ENCODE data around the gene AGPAT2. TPM values are rescaled to one million over a fixed set of nuclear protein-coding genes. Genes with fewer than 3 reads are reported as not detected.

The AGPAT2 gene
- total RNA-seq, 6 donors from 2014 or later: 70.2 to 242 (median 140) TPM

DNA sequence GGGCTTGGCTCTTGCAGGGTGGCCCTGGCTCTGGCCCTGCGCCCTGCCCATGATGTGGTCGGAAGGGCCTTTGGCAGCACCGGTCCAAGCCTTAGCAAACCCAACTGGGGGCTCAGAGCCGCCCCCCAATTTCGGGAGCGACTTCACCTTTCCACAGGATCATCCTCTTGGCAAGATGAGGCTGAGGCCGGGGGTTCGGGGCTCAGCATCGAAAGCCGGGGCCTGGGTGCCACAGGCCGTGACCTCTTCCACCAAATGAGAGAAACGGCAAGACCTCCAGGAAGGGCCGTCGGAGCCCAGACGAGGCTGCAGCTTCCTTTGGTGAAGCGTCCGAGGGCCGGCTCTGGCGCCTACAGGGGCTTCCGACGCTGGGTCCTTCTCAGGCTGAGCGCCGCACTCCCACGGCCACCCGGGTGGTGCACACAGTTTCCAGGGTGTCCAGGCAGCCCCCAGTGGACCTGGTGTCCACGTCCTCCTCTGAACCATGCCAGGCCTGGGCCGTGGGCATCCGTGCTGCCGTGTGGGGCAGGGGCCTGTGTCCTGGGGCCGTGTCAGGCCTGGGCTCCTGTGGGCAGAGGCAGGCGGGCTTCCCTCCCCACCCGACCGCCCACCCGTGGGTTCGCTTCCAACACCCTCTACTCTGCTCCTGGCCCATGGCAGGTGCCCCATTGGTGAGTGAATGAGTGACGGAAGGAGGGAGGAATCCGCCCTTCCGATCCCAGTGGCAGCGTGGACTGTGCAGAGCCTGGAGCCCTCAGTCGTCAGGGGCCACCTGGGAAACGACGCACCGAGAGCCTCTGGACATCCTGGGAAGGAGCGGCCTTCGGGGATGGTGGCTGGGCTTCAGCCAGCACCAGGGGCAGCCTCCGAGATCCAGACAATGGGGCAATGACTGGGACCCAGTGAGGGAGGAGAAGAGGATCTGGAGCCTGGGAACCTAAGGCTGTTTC lies 5.2 kb upstream of the AGPAT2 start:
- Histone ChIP-seq H3K27ac (peak overlapping the region; percentile 51 to 76 (median 67)), H3K9me3 (no peaks in the 10 kb centered on the region), H3K4me1 (peaks cover 40 to 71% (median 63%) of the 10 kb centered on the region in 4 donors), H3K27me3 (no peaks in the 10 kb centered on the region), H3K4me3 (no peak overlapping the region), H3K36me3 (no peaks in the 10 kb centered on the region)
- ATAC-seq (ENCODE audit: low FRiP score in 2 of 2): no peak
- peak in 1 of 2 donors; percentile 77 for DNase-seq
- no peak for TF ChIP-seq POLR2A (IDR thresholded peaks at IDR 0.05)
- TF ChIP-seq, protein P1, sequence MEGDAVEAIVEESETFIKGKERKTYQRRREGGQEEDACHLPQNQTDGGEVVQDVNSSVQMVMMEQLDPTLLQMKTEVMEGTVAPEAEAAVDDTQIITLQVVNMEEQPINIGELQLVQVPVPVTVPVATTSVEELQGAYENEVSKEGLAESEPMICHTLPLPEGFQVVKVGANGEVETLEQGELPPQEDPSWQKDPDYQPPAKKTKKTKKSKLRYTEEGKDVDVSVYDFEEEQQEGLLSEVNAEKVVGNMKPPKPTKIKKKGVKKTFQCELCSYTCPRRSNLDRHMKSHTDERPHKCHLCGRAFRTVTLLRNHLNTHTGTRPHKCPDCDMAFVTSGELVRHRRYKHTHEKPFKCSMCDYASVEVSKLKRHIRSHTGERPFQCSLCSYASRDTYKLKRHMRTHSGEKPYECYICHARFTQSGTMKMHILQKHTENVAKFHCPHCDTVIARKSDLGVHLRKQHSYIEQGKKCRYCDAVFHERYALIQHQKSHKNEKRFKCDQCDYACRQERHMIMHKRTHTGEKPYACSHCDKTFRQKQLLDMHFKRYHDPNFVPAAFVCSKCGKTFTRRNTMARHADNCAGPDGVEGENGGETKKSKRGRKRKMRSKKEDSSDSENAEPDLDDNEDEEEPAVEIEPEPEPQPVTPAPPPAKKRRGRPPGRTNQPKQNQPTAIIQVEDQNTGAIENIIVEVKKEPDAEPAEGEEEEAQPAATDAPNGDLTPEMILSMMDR (IDR thresholded peaks at IDR 0.05): no peak
- TF ChIP-seq POLR2AphosphoS5 (IDR thresholded peaks at IDR 0.05): no peak
- TF ChIP-seq EP300 (IDR thresholded peaks at IDR 0.05): no peak
- WGBS, 2 donors: 84 to 93% methylated on average over 20 to 43 of the region's 46 CpGs

DNA sequence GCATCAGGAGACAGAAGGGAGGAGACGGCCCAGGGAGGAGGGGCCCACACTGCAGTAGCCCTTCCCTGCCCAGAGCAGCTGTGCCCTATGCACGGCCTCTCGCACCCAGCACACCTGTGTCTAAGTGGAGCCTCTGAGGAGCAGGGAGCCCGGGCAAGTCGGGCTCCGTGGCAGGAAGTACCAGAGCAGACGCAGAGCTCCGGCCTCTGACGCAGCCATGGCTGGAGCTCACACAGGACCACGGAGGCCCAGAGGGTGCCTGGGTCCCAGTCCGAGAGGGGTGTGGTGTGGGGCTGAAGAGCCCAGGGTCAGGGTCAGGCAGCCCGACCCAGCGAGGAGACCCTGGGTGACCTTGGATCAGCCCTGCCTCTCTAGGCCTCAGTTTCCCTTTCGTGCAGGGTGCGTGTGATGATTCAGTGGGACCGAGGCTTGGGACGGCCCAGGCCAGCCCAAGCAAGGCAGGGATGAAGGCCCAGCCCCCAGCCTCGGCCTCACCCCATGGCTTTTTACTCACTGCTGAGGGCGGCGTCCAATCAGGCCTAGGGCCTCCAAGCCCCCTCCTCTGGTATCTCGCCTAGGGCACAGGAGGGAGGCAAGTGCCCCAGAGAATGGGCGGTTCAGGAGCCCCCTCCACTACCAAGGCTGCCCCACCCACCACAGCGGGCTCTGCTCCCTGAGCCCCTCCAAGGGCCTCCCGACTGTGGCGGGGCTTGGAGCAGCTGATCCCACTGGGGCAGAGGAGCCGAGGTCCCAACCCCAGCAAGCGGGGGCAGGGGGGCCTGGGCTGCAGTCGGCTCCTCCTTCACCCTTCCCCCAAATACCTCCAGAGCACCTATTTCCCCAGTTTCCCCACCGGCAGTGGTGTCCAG lies 4.3 kb upstream of the AGPAT2 start:
- 92 to 94% methylated on average over 5 to 19 of the region's 29 CpGs for WGBS, 2 donors
- Histone ChIP-seq H3K9me3 (no peaks in the 10 kb centered on the region), H3K4me1 (peaks cover 35 to 70% (median 58%) of the 10 kb centered on the region in 4 donors), H3K27me3 (no peaks in the 10 kb centered on the region), H3K4me3 (no peak overlapping the region), H3K27ac (peak overlapping the region in 2 of 4 donors; percentile 71 to 72), H3K36me3 (no peaks in the 10 kb centered on the region)
- TF ChIP-seq EP300 (IDR thresholded peaks at IDR 0.05) (no peak), POLR2AphosphoS5 (IDR thresholded peaks at IDR 0.05) (no peak), POLR2A (IDR thresholded peaks at IDR 0.05) (no peak)
- TF ChIP-seq, protein P1 (IDR thresholded peaks at IDR 0.05): no peak
- ATAC-seq (ENCODE audit: low FRiP score in 2 of 2) (no peak), DNase-seq (peak in 1 of 2 donors; percentile 59)

DNA sequence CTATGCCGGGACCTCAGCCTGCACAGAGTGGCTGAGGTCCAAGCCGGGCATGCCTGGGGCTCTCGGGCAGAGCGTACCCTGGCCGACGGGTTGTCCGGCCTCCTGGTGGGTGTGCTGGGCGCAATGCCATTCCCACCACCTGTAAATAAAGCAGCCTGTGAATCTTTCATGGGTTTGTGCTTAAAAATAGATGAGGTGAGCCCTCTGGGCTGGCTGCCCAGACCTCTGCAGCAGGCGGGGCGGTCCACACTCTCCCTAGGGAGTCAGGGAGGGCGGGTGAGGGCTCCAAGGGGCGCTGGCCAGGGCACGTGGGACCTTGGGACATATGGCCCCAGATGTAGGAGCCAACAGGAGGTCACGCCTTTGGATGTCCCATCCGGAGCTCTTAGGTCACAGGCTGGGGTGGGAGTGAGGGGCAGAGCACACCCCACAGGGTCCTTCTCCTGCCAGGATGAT lies 3.6 kb upstream of the AGPAT2 start:
- Histone ChIP-seq H3K4me1 (peaks cover 34 to 70% (median 58%) of the 10 kb centered on the region in 4 donors), H3K36me3 (no peaks in the 10 kb centered on the region), H3K9me3 (no peaks in the 10 kb centered on the region), H3K27ac (peak overlapping the region; percentile 40 to 72 (median 64)), H3K27me3 (no peaks in the 10 kb centered on the region), H3K4me3 (no peak overlapping the region)
- DNase-seq (peak; percentile 68 to 69), ATAC-seq (ENCODE audit: low FRiP score in 2 of 2) (no peak)
- TF ChIP-seq, protein P1 (IDR thresholded peaks at IDR 0.05): no peak
- TF ChIP-seq EP300 (IDR thresholded peaks at IDR 0.05): no peak
- TF ChIP-seq POLR2AphosphoS5 (IDR thresholded peaks at IDR 0.05): no peak
- no peak for TF ChIP-seq POLR2A (IDR thresholded peaks at IDR 0.05)
- 72 to 73% methylated on average over 6 to 15 of the region's 15 CpGs for WGBS, 2 donors

DNA sequence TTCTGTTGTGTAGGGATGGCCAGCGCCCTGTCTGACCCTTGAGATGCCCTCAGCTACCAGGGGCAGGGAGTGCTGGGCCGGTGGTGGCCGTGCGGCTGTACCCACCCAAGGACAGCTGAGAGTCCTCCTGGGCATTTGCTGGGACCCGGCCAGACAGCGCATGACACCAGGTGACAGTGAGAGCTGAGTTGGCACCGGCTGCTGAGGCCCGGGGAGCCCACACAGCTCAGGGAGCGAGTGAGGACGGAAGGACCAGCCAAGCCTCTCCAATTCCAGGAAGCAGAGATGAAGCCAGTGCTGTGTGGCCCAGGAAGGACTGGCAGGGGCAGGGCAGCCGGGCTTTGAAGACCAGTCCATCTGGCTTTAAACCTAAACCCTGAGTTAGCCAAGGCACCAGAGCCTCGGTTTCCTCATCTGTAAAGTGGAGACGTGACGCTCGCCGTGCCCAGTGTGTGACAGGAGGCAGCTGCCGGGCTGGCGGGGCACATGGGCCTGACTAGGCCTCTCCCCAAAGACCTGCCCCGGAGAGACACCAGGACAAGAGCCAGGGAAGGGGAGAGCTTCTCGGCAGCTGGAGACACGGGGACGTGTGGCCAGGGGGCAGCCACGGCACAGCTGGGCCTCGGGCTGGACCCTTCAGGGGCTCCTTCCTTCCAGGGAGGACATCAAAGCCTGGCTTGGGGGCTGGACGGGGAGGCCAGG lies 3.0 kb upstream of the AGPAT2 start:
- peak overlapping the region; percentile 40 to 72 (median 64) for H3K27ac ChIP-seq
- ATAC-seq (ENCODE audit: low FRiP score in 2 of 2) (no peak), DNase-seq (peak; percentile 61 to 76)
- H3K4me3 ChIP-seq: no peak overlapping the region
- H3K36me3 ChIP-seq: no peaks in the 10 kb centered on the region
- no peak for TF ChIP-seq POLR2AphosphoS5 (IDR thresholded peaks at IDR 0.05)
- TF ChIP-seq EP300 (IDR thresholded peaks at IDR 0.05): no peak
- TF ChIP-seq POLR2A (IDR thresholded peaks at IDR 0.05): no peak
- TF ChIP-seq, protein P1 (IDR thresholded peaks at IDR 0.05): no peak
- no peaks in the 10 kb centered on the region for H3K27me3 ChIP-seq
- WGBS, 2 donors: 66 to 83% methylated on average over 15 to 25 of the region's 25 CpGs
- peaks cover 40 to 72% (median 59%) of the 10 kb centered on the region in 4 donors for H3K4me1 ChIP-seq
- H3K9me3 ChIP-seq: no peaks in the 10 kb centered on the region
